PFSK-1 (cell line): ENCODE data around the gene ASIC2.

ENCODE experiments used
- POLR2AphosphoS5 ChIP-seq: IDR thresholded peaks from 2 replicates; pipeline ENCODE4 v1.6.1; 2012; ENCODE audit warnings: low read depth, mild to moderate bottlenecking, control low read depth, low read length, moderate library complexity
- SIN3A ChIP-seq: IDR thresholded peaks from 2 replicates; pipeline ENCODE4 v1.6.1; 2012; ENCODE audit warnings: mild to moderate bottlenecking, low read length, moderate library complexity, borderline replicate concordance; ENCODE audit not compliant: insufficient read depth
- TAF1 ChIP-seq: IDR thresholded peaks from 2 replicates; pipeline ENCODE4 v1.6.1; 2012; ENCODE audit warnings: low read length, control low read depth, borderline replicate concordance; ENCODE audit not compliant: insufficient read depth
- TF ChIP-seq, protein P1 (sequence below), 2 experiments: IDR thresholded peaks; 2 replicates each; pipeline versions ENCODE4 v1.6.1 to v1.8.0; 2011 to 2012; ENCODE audit warnings: low read depth in 2 of 2, low read length in 2 of 2, control low read depth in 1 of 2, inconsistent platforms in 1 of 2, mild to moderate bottlenecking in 1 of 2, moderate library complexity in 1 of 2; ENCODE audit not compliant: insufficient read depth in 1 of 2

DNA sequence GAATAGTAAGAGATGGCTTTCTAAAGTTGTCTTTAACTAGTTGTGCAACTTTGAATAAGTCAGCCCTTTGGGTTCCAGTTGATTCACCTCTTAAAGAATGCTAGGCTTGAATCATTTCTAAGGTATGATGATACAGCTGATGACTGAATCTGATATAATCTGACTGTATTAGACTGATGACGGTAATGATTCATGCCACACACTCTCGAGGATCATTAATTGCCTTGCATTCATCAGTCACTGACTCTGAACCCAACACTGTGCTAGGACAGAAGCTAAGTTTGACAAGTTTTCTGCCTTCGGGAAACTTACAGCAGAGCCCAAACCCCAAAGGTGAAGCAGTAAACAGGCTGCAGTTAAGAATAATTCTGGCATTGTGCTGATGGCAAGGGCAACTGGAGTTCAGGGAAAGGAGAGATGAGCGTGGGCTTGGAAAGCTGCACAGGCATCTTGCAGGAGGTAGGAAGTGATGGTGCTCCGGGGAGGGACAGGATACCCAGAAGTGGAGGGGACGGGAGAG, 25.8 kb downstream of the ASIC2 start:
- TF ChIP-seq POLR2AphosphoS5 (no peak), TAF1 (no peak), SIN3A (no peak)
- TF ChIP-seq, protein P1, sequence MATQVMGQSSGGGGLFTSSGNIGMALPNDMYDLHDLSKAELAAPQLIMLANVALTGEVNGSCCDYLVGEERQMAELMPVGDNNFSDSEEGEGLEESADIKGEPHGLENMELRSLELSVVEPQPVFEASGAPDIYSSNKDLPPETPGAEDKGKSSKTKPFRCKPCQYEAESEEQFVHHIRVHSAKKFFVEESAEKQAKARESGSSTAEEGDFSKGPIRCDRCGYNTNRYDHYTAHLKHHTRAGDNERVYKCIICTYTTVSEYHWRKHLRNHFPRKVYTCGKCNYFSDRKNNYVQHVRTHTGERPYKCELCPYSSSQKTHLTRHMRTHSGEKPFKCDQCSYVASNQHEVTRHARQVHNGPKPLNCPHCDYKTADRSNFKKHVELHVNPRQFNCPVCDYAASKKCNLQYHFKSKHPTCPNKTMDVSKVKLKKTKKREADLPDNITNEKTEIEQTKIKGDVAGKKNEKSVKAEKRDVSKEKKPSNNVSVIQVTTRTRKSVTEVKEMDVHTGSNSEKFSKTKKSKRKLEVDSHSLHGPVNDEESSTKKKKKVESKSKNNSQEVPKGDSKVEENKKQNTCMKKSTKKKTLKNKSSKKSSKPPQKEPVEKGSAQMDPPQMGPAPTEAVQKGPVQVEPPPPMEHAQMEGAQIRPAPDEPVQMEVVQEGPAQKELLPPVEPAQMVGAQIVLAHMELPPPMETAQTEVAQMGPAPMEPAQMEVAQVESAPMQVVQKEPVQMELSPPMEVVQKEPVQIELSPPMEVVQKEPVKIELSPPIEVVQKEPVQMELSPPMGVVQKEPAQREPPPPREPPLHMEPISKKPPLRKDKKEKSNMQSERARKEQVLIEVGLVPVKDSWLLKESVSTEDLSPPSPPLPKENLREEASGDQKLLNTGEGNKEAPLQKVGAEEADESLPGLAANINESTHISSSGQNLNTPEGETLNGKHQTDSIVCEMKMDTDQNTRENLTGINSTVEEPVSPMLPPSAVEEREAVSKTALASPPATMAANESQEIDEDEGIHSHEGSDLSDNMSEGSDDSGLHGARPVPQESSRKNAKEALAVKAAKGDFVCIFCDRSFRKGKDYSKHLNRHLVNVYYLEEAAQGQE (IDR thresholded peaks at IDR 0.05; ENCODE audit: insufficient read depth in 1 of 2, low read depth in 2 of 2, low read length in 2 of 2), result no peak
